Endothelial cell of umbilical vein (primary cell): ENCODE measurements around the gene MMP1. TPM values are rescaled to one million over a fixed set of nuclear protein-coding genes. Genes with fewer than 3 reads are reported as not detected.

Source experiments
- BruUV-seq: library from RNA; stranded (reverse); fragments of 400-500 nt; replicated peaks from 2 replicates; lab custom pipeline; 2021; lab: Mats Ljungman, UMichigan
- CTCF ChIA-PET: fragments of 300-600, 350-600 bp; sonication (Branson Sonifier 250); formaldehyde crosslinking; loops from one replicate; lab custom pipeline; 2021; ENCODE audit warnings: antibody characterized with exemption, inconsistent platforms; lab: Charles Lee
- POLR2A ChIA-PET: fragments of 300-600, 350-600 bp; sonication (Branson Sonifier 250); formaldehyde crosslinking; loops from one replicate; lab custom pipeline; 2021; ENCODE audit warnings: antibody characterized with exemption, inconsistent platforms; lab: Charles Lee
- DNase-seq: peaks from one replicate; pipeline ENCODE4 v3.0.0-alpha.2; 2011; ENCODE audit warnings: low read depth, low spot score
- FAIRE-seq: peaks from 2 replicates; lab custom pipeline; 2011; peaks lifted over from hg19 to GRCh38; lab: Jason Lieb, UNC
- H2AFZ ChIP-seq: 2 replicates; pipeline ENCODE4 v1.6.0; 2012; ENCODE audit warnings: low read depth, low read length, control low read depth, inconsistent platforms
- H3K27ac ChIP-seq: 2 replicates; pipeline ENCODE4 v1.5.1; 2011; ENCODE audit warnings: low read depth, mild to moderate bottlenecking, control low read depth, low read length, moderate library complexity; ENCODE audit not compliant: insufficient read depth
- H3K27me3 ChIP-seq, 2 experiments: 2 replicates each; pipeline versions ENCODE4 v1.6.0 to v1.6.1; 2011; ENCODE audit warnings: low read length in 2 of 2, mixed read lengths in 1 of 2; ENCODE audit not compliant: control insufficient read depth in 2 of 2, insufficient read depth in 2 of 2
- H3K36me3 ChIP-seq, 2 experiments: 2 replicates in 1 of 2; 3 replicates in 1 of 2; pipeline ENCODE4 v1.5.1; 2011; ENCODE audit warnings: low read length in 2 of 2, mild to moderate bottlenecking in 1 of 2, moderate library complexity in 1 of 2; ENCODE audit not compliant: control insufficient read depth in 2 of 2, insufficient read depth in 2 of 2; ENCODE audit errors: extremely low read depth in 1 of 2
- H3K4me1 ChIP-seq: 3 replicates; pipeline ENCODE4 v1.5.1; 2011; ENCODE audit warnings: mild to moderate bottlenecking, low read length; ENCODE audit not compliant: control insufficient read depth, insufficient read depth; ENCODE audit errors: extremely low read depth
- H3K4me2 ChIP-seq: 2 replicates; pipeline ENCODE4 v1.6.1; 2011; ENCODE audit warnings: low read length, control low read depth, mixed read lengths; ENCODE audit not compliant: insufficient read depth
- H3K4me3 ChIP-seq, 3 experiments: fragments of 200-600 bp in 1 of 3; sonication (generic), shearing (Covaris generic) in 1 of 3; replicated peaks in 1 of 3; 2 replicates each; pipeline ENCODE4 v1.5.1; 2011 to 2016; ENCODE audit warnings: control low read depth in 3 of 3, low read length in 3 of 3, mild to moderate bottlenecking in 2 of 3, inconsistent platforms in 1 of 3, low read depth in 1 of 3, moderate library complexity in 1 of 3; ENCODE audit not compliant: insufficient read depth in 1 of 3
- H3K79me2 ChIP-seq: 2 replicates; pipeline ENCODE4 v1.6.0; 2012; ENCODE audit warnings: low read length, inconsistent platforms; ENCODE audit not compliant: control insufficient read depth, insufficient read depth
- H3K9ac ChIP-seq: replicated peaks from 2 replicates; pipeline ENCODE3; 2011; ENCODE audit warnings: low read length, control low read depth; ENCODE audit not compliant: insufficient read depth; ENCODE audit errors: extremely low read depth
- H3K9me1 ChIP-seq: replicated peaks from 3 replicates; pipeline ENCODE4 v1.6.0; 2011; ENCODE audit warnings: mild to moderate bottlenecking, low read length; ENCODE audit not compliant: control insufficient read depth, insufficient read depth; ENCODE audit errors: extremely low read depth
- H3K9me3 ChIP-seq: replicated peaks from 2 replicates; pipeline ENCODE4 v1.5.1; 2012; ENCODE audit warnings: low read length, inconsistent platforms; ENCODE audit not compliant: control insufficient read depth, insufficient read depth
- H4K20me1 ChIP-seq: replicated peaks from 2 replicates; pipeline ENCODE3; 2011; ENCODE audit warnings: mild to moderate bottlenecking, low read length; ENCODE audit not compliant: control insufficient read depth, insufficient read depth; ENCODE audit errors: extremely low read depth
- CTCF ChIP-seq, 2 donors: IDR thresholded peaks; 1 replicate in 1 of 2; 2 replicates in 1 of 2; pipeline ENCODE4 v1.5.1; 2011; ENCODE audit warnings: low read length in 2 of 2, mild to moderate bottlenecking in 2 of 2, moderate library complexity in 2 of 2, control low read depth in 1 of 2, inconsistent platforms in 1 of 2, low read depth in 1 of 2; ENCODE audit not compliant: insufficient read depth in 1 of 2; ENCODE audit errors: extremely low read depth in 1 of 2
- EZH2 ChIP-seq: IDR thresholded peaks from 2 replicates; pipeline ENCODE4 v1.6.1; 2012; ENCODE audit warnings: borderline replicate concordance, low read depth, mild to moderate bottlenecking, moderate library complexity, low read length, inconsistent platforms; ENCODE audit not compliant: severe bottlenecking
- FOS ChIP-seq: IDR thresholded peaks from 2 replicates; pipeline ENCODE4 v1.6.1; 2011; ENCODE audit warnings: mild to moderate bottlenecking, low read length, moderate library complexity, borderline replicate concordance; ENCODE audit not compliant: insufficient read depth
- GATA2 ChIP-seq: IDR thresholded peaks from 2 replicates; pipeline ENCODE4 v1.7.0; 2011; ENCODE audit warnings: low read depth, mild to moderate bottlenecking, moderate library complexity, mixed read lengths, low read length; ENCODE audit not compliant: insufficient read length, insufficient read depth
- JUN ChIP-seq: IDR thresholded peaks from 2 replicates; pipeline ENCODE4 v1.6.1; 2011; ENCODE audit warnings: borderline replicate concordance, low read depth; ENCODE audit not compliant: insufficient read length, insufficient read depth
- MAX ChIP-seq: IDR thresholded peaks from 2 replicates; pipeline ENCODE4 v1.6.1; 2011; ENCODE audit not compliant: insufficient read depth, insufficient read length
- MYC ChIP-seq: IDR thresholded peaks from one replicate; pipeline ENCODE4 v1.6.1; 2011; ENCODE audit warnings: mild to moderate bottlenecking, low read depth, low read length
- POLR2A ChIP-seq: IDR thresholded peaks from 2 replicates; pipeline ENCODE4 v1.6.1; 2012; ENCODE audit warnings: low read depth, mild to moderate bottlenecking, control low read depth, low read length
- POLR2AphosphoS5 ChIP-seq: IDR thresholded peaks from 2 replicates; pipeline ENCODE4 v1.6.1; 2012; ENCODE audit warnings: low read depth, mild to moderate bottlenecking, control low read depth, low read length, moderate library complexity; ENCODE audit not compliant: insufficient read depth
- dilution Hi-C: fragments of 300-500 bp; cut with MboI; formaldehyde crosslinking; loops from one replicate; pipeline ENCODE4 v1.15.0; 2019; ENCODE audit warnings: low sequenced_read_pairs; ENCODE audit not compliant: extremely low pct_ligation_motif_present
- intact Hi-C: fragments of 100-400 bp; cut with micrococcal nuclease; formaldehyde crosslinking; loops from one replicate; pipeline ENCODE4 v1.10.0; 2022
- polyA plus RNA-seq, 4 experiments: library from polyadenylated mRNA; depleted of rRNA in 3 of 4; stranded (reverse) in 3 of 4; unstranded in 1 of 4; fragments of >200 nt; gene quantifications; 2 replicates each; pipeline versions ENCODE4 v1.2.1 to v1.2.3, GENCODE V29; 2011 to 2012; ENCODE audit warnings: missing spikeins in 1 of 4
- total RNA-seq: library from RNA; stranded (reverse); gene quantifications from 2 replicates; pipeline ENCODE4 v1.2.3, GENCODE V29; 2021

MMP1 gene
- total and polyA plus RNA-seq, 2 donors (not counting 3 experiments of a cell fraction or from before 2014, with no cell fraction given), result 1.4 to 1,694 TPM

- Histone ChIP-seq H4K20me1 (no peaks in the 10 kb centered on the region), H3K79me2 (no peaks in the 10 kb centered on the region), H3K4me1 (no peaks in the 10 kb centered on the region), H3K36me3 (no peaks in the 10 kb centered on the region), H3K27me3 (peaks cover 10 to 16% of the 10 kb centered on the region in 2 experiments), H3K4me3 (no peak overlapping the region), H3K9ac (no peak overlapping the region), H2AFZ (no peak overlapping the region), H3K9me1 (no peaks in the 10 kb centered on the region), H3K4me2 (no peak overlapping the region), H3K27ac (no peak overlapping the region), H3K9me3 (no peaks in the 10 kb centered on the region)
- DNase-seq, result no peak
- dilution Hi-C loops, result no loop called here
- CTCF ChIA-PET, result interaction anchor here (1.0 to 1.2 kb wide), 2 partner anchors 10 to 108 kb away, joined by 3 to 5 read pairs; no protein-coding TSS in a partner anchor
- POLR2A ChIA-PET, result no interaction called here
- intact Hi-C loops, result no loop called here
- TF ChIP-seq CTCF (IDR thresholded peaks at IDR 0.05; ENCODE audit: extremely low read depth in 1 of 2, insufficient read depth in 1 of 2, low read depth in 1 of 2, low read length in 2 of 2) (no peak), JUN (no peak), FOS (no peak), MAX (no peak), GATA2 (no peak)
- no TSS peak for BruUV-seq
- peak; percentile 54 for FAIRE-seq
Measured at GRCh38 chr11:102833731-102834130, 35.8 kb upstream of the MMP1 start.

- FAIRE-seq, result no peak
Measured at GRCh38 chr11:102832612-102833011, 34.7 kb upstream of the MMP1 start.

More at GRCh38 chr11:102832612-102833011, 34.7 kb upstream of the MMP1 start:
- Histone ChIP-seq H3K4me1 (no peaks in the 10 kb centered on the region), H3K79me2 (no peaks in the 10 kb centered on the region), H3K4me3 (no peak overlapping the region), H3K27ac (no peak overlapping the region), H3K27me3 (peaks cover 7 to 13% of the 10 kb centered on the region in 2 experiments), H2AFZ (no peak overlapping the region), H3K9me1 (no peaks in the 10 kb centered on the region), H3K9me3 (no peaks in the 10 kb centered on the region), H4K20me1 (no peaks in the 10 kb centered on the region), H3K9ac (no peak overlapping the region), H3K36me3 (no peaks in the 10 kb centered on the region), H3K4me2 (no peak overlapping the region)
- dilution Hi-C loops, result no loop called here
- intact Hi-C loops, result no loop called here
- TF ChIP-seq MAX (no peak), CTCF (IDR thresholded peaks at IDR 0.05; ENCODE audit: extremely low read depth in 1 of 2, insufficient read depth in 1 of 2, low read depth in 1 of 2, low read length in 2 of 2) (no peak), POLR2AphosphoS5 (no peak), POLR2A (no peak), MYC (no peak), FOS (no peak), JUN (no peak), GATA2 (no peak), EZH2 (no peak)
- no peak for DNase-seq
- POLR2A ChIA-PET, result no interaction called here
- BruUV-seq, result no TSS peak
- CTCF ChIA-PET, result no interaction called here
